ENCODE data around the gene KRT4. TPM values are rescaled to one million over a fixed set of nuclear protein-coding genes. Genes with fewer than 3 reads are reported as not detected.

The KRT4 gene
- total RNA-seq, 8 experiments from 2014 or later = 0.14 to 1.7 (median 0.66) TPM; not detected in 3

GRCh38 chr12:52774629-52775250 is 39.2 kb downstream of the KRT4 start:
- no peak overlapping the region for H3K27ac ChIP-seq
- no peaks in the 10 kb centered on the region for H3K4me1 ChIP-seq (replicated peaks in 1 of 2)
- 48 to 79% (median 56%) methylated on average over 4 to 5 of the region's 8 CpGs; no CpG with 5 or more reads in 6 of the 10 experiments for WGBS, 10 experiments
- no peak overlapping the region for H3K4me3 ChIP-seq
- in situ Hi-C loops (cut with MboI; ENCODE audit: low pct_unique_long_range_greater_than_20kb in 2 of 9, low sequenced_read_pairs in 9 of 9, unreplicated experiment in 9 of 9) = no loop called here
- peak in 1 of 8 experiments; percentile 35 for ATAC-seq (replicated peaks in 6 of 8)

GRCh38 chr12:52772772-52773171 is 41.1 kb downstream of the KRT4 start:
- H3K4me3 ChIP-seq = no peak overlapping the region
- ATAC-seq (replicated peaks in 6 of 8) = no peak
- no peaks in the 10 kb centered on the region for H3K4me1 ChIP-seq (replicated peaks in 1 of 2)
- WGBS, 10 experiments = 25 to 80% (median 60%) methylated on average over 1 to 3 of the region's 3 CpGs; no CpG with 5 or more reads in 4 of the 10 experiments
- in situ Hi-C loops (cut with MboI; ENCODE audit: low pct_unique_long_range_greater_than_20kb in 2 of 9, low sequenced_read_pairs in 9 of 9, unreplicated experiment in 9 of 9) = no loop called here
- no peak overlapping the region for H3K27ac ChIP-seq

- H3K27ac ChIP-seq = no peak overlapping the region
- H3K4me3 ChIP-seq = no peak overlapping the region
- H3K4me1 ChIP-seq (replicated peaks in 1 of 2) = no peaks in the 10 kb centered on the region
- 30 to 80% (median 64%) methylated on average over 2 to 3 of the region's 4 CpGs; no CpG with 5 or more reads in 4 of the 10 experiments for WGBS, 10 experiments
- no peak for ATAC-seq (replicated peaks in 6 of 8)
- in situ Hi-C loops (cut with MboI; ENCODE audit: low pct_unique_long_range_greater_than_20kb in 2 of 9, low sequenced_read_pairs in 9 of 9, unreplicated experiment in 9 of 9) = no loop called here
These were observed 41.7 kb downstream of the KRT4 start for GRCh38 chr12:52772188-52772587.

GRCh38 chr12:52771505-52771904 is 42.4 kb downstream of the KRT4 start:
- no peak overlapping the region for H3K27ac ChIP-seq
- no peak for ATAC-seq (replicated peaks in 6 of 8)
- 6 to 100% (median 60%) methylated on average over 1 to 3 of the region's 4 CpGs; no CpG with 5 or more reads in 4 of the 10 experiments for WGBS, 10 experiments
- H3K4me1 ChIP-seq (replicated peaks in 1 of 2) = no peaks in the 10 kb centered on the region
- no peak overlapping the region for H3K4me3 ChIP-seq
- in situ Hi-C loops (cut with MboI; ENCODE audit: low pct_unique_long_range_greater_than_20kb in 2 of 9, low sequenced_read_pairs in 9 of 9, unreplicated experiment in 9 of 9) = no loop called here

GRCh38 chr12:52771088-52771487 is 42.8 kb downstream of the KRT4 start:
- in situ Hi-C loops (cut with MboI; ENCODE audit: low pct_unique_long_range_greater_than_20kb in 2 of 9, low sequenced_read_pairs in 9 of 9, unreplicated experiment in 9 of 9) = no loop called here
- H3K4me1 ChIP-seq (replicated peaks in 1 of 2) = no peaks in the 10 kb centered on the region
- no peak overlapping the region for H3K4me3 ChIP-seq
- 24 to 100% (median 61%) methylated on average over 1 to 6 of the region's 6 CpGs; no CpG with 5 or more reads in 2 of the 10 experiments for WGBS, 10 experiments
- no peak for ATAC-seq (replicated peaks in 6 of 8)
- H3K27ac ChIP-seq = no peak overlapping the region

- Histone ChIP-seq H3K4me1 (replicated peaks in 1 of 2) (no peaks in the 10 kb centered on the region), H3K4me3 (no peak overlapping the region), H3K27ac (no peak overlapping the region)
- ATAC-seq (replicated peaks in 6 of 8) = no peak
- in situ Hi-C loops (cut with MboI; ENCODE audit: low pct_unique_long_range_greater_than_20kb in 2 of 9, low sequenced_read_pairs in 9 of 9, unreplicated experiment in 9 of 9) = no loop called here
These were observed 44.0 kb downstream of the KRT4 start for GRCh38 chr12:52769946-52770345.

GRCh38 chr12:52769354-52769753 is 44.6 kb downstream of the KRT4 start:
- 0 to 100% (median 50%) methylated on average over 1 to 2 of the region's 3 CpGs; no CpG with 5 or more reads in 3 of the 10 experiments for WGBS, 10 experiments
- no peak overlapping the region for H3K27ac ChIP-seq
- H3K4me1 ChIP-seq (replicated peaks in 1 of 2) = no peaks in the 10 kb centered on the region
- in situ Hi-C loops (cut with MboI; ENCODE audit: low pct_unique_long_range_greater_than_20kb in 2 of 9, low sequenced_read_pairs in 9 of 9, unreplicated experiment in 9 of 9) = no loop called here
- no peak for ATAC-seq (replicated peaks in 6 of 8)
- no peak overlapping the region for H3K4me3 ChIP-seq

- in situ Hi-C loops (cut with MboI; ENCODE audit: low pct_unique_long_range_greater_than_20kb in 2 of 9, low sequenced_read_pairs in 9 of 9, unreplicated experiment in 9 of 9) = no loop called here
These were observed 45.3 kb downstream of the KRT4 start for GRCh38 chr12:52768479-52769200.

GRCh38 chr12:52767427-52767826 is 46.5 kb downstream of the KRT4 start:
- WGBS, 10 experiments = 0 to 27% (median 0%) methylated on average over 1 to 3 of the region's 3 CpGs; no CpG with 5 or more reads in 1 of the 10 experiments
- H3K4me3 ChIP-seq = no peak overlapping the region
- in situ Hi-C loops (cut with MboI; ENCODE audit: low pct_unique_long_range_greater_than_20kb in 2 of 9, low sequenced_read_pairs in 9 of 9, unreplicated experiment in 9 of 9) = no loop called here
- no peaks in the 10 kb centered on the region for H3K4me1 ChIP-seq (replicated peaks in 1 of 2)
- H3K27ac ChIP-seq = no peak overlapping the region
- ATAC-seq (replicated peaks in 6 of 8) = no peak

More at GRCh38 chr12:52768479-52769200, 45.3 kb downstream of the KRT4 start:
- WGBS, 10 experiments = 57 to 90% (median 61%) methylated on average over 1 to 6 of the region's 10 CpGs; no CpG with 5 or more reads in 5 of the 10 experiments
- no peak overlapping the region for H3K27ac ChIP-seq
- no peaks in the 10 kb centered on the region for H3K4me1 ChIP-seq (replicated peaks in 1 of 2)
- no peak for ATAC-seq (replicated peaks in 6 of 8)
- no peak overlapping the region for H3K4me3 ChIP-seq

- WGBS, 10 experiments = 0 to 100% (median 47%) methylated on average over 1 of the region's 1 CpG; no CpG with 5 or more reads in 4 of the 10 experiments
These were observed 46.9 kb downstream of the KRT4 start for GRCh38 chr12:52767020-52767379.

GRCh38 chr12:52766351-52767019 is 47.4 kb downstream of the KRT4 start:
- Histone ChIP-seq H3K4me1 (replicated peaks in 1 of 2) (no peaks in the 10 kb centered on the region), H3K27ac (no peak overlapping the region), H3K4me3 (no peak overlapping the region)
- no peak for ATAC-seq (replicated peaks in 6 of 8)
- 14 to 100% (median 57%) methylated on average over 1 to 4 of the region's 5 CpGs; no CpG with 5 or more reads in 2 of the 10 experiments for WGBS, 10 experiments
- in situ Hi-C loops (cut with MboI; ENCODE audit: low pct_unique_long_range_greater_than_20kb in 2 of 9, low sequenced_read_pairs in 9 of 9, unreplicated experiment in 9 of 9) = no loop called here

More at GRCh38 chr12:52767020-52767379, 46.9 kb downstream of the KRT4 start:
- H3K27ac ChIP-seq = no peak overlapping the region
- H3K4me1 ChIP-seq (replicated peaks in 1 of 2) = no peaks in the 10 kb centered on the region
- ATAC-seq (replicated peaks in 6 of 8) = no peak
- in situ Hi-C loops (cut with MboI; ENCODE audit: low pct_unique_long_range_greater_than_20kb in 2 of 9, low sequenced_read_pairs in 9 of 9, unreplicated experiment in 9 of 9) = no loop called here
- no peak overlapping the region for H3K4me3 ChIP-seq

- in situ Hi-C loops (cut with MboI; ENCODE audit: low pct_unique_long_range_greater_than_20kb in 2 of 9, low sequenced_read_pairs in 9 of 9, unreplicated experiment in 9 of 9) = no loop called here
- WGBS, 10 experiments = 0% methylated on average over 1 of the region's 1 CpG; no CpG with 5 or more reads in 7 of the 10 experiments
- no peak for ATAC-seq (replicated peaks in 6 of 8)
- no peaks in the 10 kb centered on the region for H3K4me1 ChIP-seq (replicated peaks in 1 of 2)
- no peak overlapping the region for H3K4me3 ChIP-seq
- no peak overlapping the region for H3K27ac ChIP-seq
These were observed 48.2 kb downstream of the KRT4 start for GRCh38 chr12:52765702-52766101.

GRCh38 chr12:52763991-52764390 is 49.9 kb downstream of the KRT4 start:
- 0 to 83% (median 35%) methylated on average over 1 to 2 of the region's 2 CpGs; no CpG with 5 or more reads in 2 of the 10 experiments for WGBS, 10 experiments
- no peak for ATAC-seq (replicated peaks in 6 of 8)
- H3K4me1 ChIP-seq (replicated peaks in 1 of 2) = no peaks in the 10 kb centered on the region
- in situ Hi-C loops (cut with MboI; ENCODE audit: low pct_unique_long_range_greater_than_20kb in 2 of 9, low sequenced_read_pairs in 9 of 9, unreplicated experiment in 9 of 9) = no loop called here
- H3K4me3 ChIP-seq = no peak overlapping the region
- H3K27ac ChIP-seq = no peak overlapping the region
